Neural progenitor cell (in vitro differentiated cells): ENCODE measurements around the gene APBB2. TPM values are rescaled to one million over a fixed set of nuclear protein-coding genes. Genes with fewer than 3 reads are reported as not detected.

ENCODE experiments used
- DNase-seq: peaks from one replicate; pipeline ENCODE4 v3.0.0-alpha.2; 2016; ENCODE audit warnings: low spot score
- H2AFZ ChIP-seq: fragments of 200-600 bp; sonication (generic); replicated peaks from 2 replicates; pipeline ENCODE4 v1.6.1; 2016; ENCODE audit warnings: antibody characterized with exemption
- H3F3A ChIP-seq: fragments of 200-600 bp; sonication (generic); 2 replicates; pipeline ENCODE4 v1.6.1; 2016; ENCODE audit warnings: antibody characterized with exemption, low read depth
- H3K27ac ChIP-seq: fragments of 200-600 bp; sonication (generic); 2 replicates; pipeline ENCODE4 v1.5.1; 2016; ENCODE audit warnings: mild to moderate bottlenecking
- H3K27me3 ChIP-seq: fragments of 200-600 bp; sonication (generic); 2 replicates; pipeline ENCODE4 v1.6.1; 2016; ENCODE audit warnings: mild to moderate bottlenecking, moderate library complexity
- H3K36me3 ChIP-seq: fragments of 200-600 bp; sonication (generic); 2 replicates; pipeline ENCODE4 v1.5.1; 2016
- H3K4me1 ChIP-seq: fragments of 200-600 bp; sonication (generic); 2 replicates; pipeline ENCODE4 v1.6.1; 2016; ENCODE audit warnings: mixed run types
- H3K4me2 ChIP-seq: fragments of 200-600 bp; sonication (generic); 2 replicates; pipeline ENCODE4 v1.6.1; 2016
- H3K4me3 ChIP-seq: fragments of 200-600 bp; sonication (generic); 2 replicates; pipeline ENCODE4 v1.5.1; 2016
- H3K79me2 ChIP-seq: fragments of 200-600 bp; sonication (generic); 2 replicates; pipeline ENCODE4 v1.6.1; 2016; ENCODE audit warnings: low read depth
- H3K9ac ChIP-seq: fragments of 200-600 bp; sonication (generic); 2 replicates; pipeline ENCODE4 v1.6.1; 2016
- H3K9me3 ChIP-seq: fragments of 200-600 bp; sonication (generic); 2 replicates; pipeline ENCODE4 v1.5.1; 2016; ENCODE audit warnings: low read depth
- H4K20me1 ChIP-seq: fragments of 200-600 bp; sonication (generic); 2 replicates; pipeline ENCODE4 v1.6.1; 2016; ENCODE audit warnings: low read depth
- H3K27ac Mint-ChIP-seq: 3 replicates; pipeline ENCODE4 v1.8.0; 2021; ENCODE audit warnings: mixed read lengths
- H3K27me3 Mint-ChIP-seq: 2 replicates; pipeline ENCODE4 v1.8.0; 2022; ENCODE audit warnings: low read depth, mild to moderate bottlenecking, inconsistent platforms, moderate library complexity, mixed read lengths; ENCODE audit not compliant: insufficient read depth
- H3K36me3 Mint-ChIP-seq: 3 replicates; pipeline ENCODE4 v1.8.0; 2021; ENCODE audit warnings: mixed read lengths
- H3K4me1 Mint-ChIP-seq: 3 replicates; pipeline ENCODE4 v1.8.0; 2021; ENCODE audit warnings: mixed read lengths
- H3K4me3 Mint-ChIP-seq: 3 replicates; pipeline ENCODE4 v1.8.0; 2021; ENCODE audit warnings: mild to moderate bottlenecking, moderate library complexity, mixed read lengths
- H3K9me3 Mint-ChIP-seq: 3 replicates; pipeline ENCODE4 v1.8.0; 2020; ENCODE audit warnings: mixed read lengths
- CTCF ChIP-seq: fragments of 200-600 bp; sonication (generic); IDR thresholded peaks from 2 replicates; pipeline ENCODE4 v1.5.1; 2017; ENCODE audit warnings: antibody characterized with exemption, mild to moderate bottlenecking
- EZH2 ChIP-seq: fragments of 200-600 bp; sonication (generic); IDR thresholded peaks from 2 replicates; pipeline ENCODE4 v1.6.1; 2017; ENCODE audit warnings: antibody characterized with exemption, mild to moderate bottlenecking, moderate library complexity
- EZH2phosphoT487 ChIP-seq: fragments of 200-600 bp; sonication (generic); IDR thresholded peaks from 2 replicates; pipeline ENCODE4 v1.6.1; 2017; ENCODE audit warnings: antibody characterized with exemption
- total RNA-seq: library from RNA; depleted of rRNA; stranded (reverse); fragments of >200 nt; gene quantifications from 2 replicates; pipeline ENCODE4 v1.2.3, GENCODE V29; 2015; ENCODE audit warnings: low replicate concordance

Gene APBB2
- total RNA-seq, 1 donor from 2014 or later, result 83.2 TPM

GRCh38 chr4:41189666-41190065 lies 24.7 kb downstream of the APBB2 start:
- H4K20me1 ChIP-seq, result no peaks in the 10 kb centered on the region
- peak; percentile 26 for DNase-seq
- peaks cover 11% of the 10 kb centered on the region for H3F3A ChIP-seq
- Mint-ChIP-seq H3K27me3 (no peaks in the 10 kb centered on the region), H3K27ac (no peak overlapping the region), H3K4me3 (no peak overlapping the region), H3K36me3 (no peaks in the 10 kb centered on the region), H3K9me3 (no peaks in the 10 kb centered on the region), H3K4me1 (peaks cover 2% of the 10 kb centered on the region)
- H3K36me3 ChIP-seq, result no peaks in the 10 kb centered on the region
- no peaks in the 10 kb centered on the region for H3K27me3 ChIP-seq
- no peak overlapping the region for H3K27ac ChIP-seq
- H3K79me2 ChIP-seq, result peaks cover 11% of the 10 kb centered on the region
- H3K9me3 ChIP-seq, result no peaks in the 10 kb centered on the region
- H3K4me3 ChIP-seq, result no peak overlapping the region
- TF ChIP-seq EZH2 (no peak), CTCF (no peak), EZH2phosphoT487 (no peak)
- H2AFZ ChIP-seq, result no peak overlapping the region
- H3K4me2 ChIP-seq, result peak overlapping the region; percentile 51
- no peak overlapping the region for H3K9ac ChIP-seq
- peaks cover 16% of the 10 kb centered on the region for H3K4me1 ChIP-seq

- Histone ChIP-seq H3K27me3 (no peaks in the 10 kb centered on the region), H3K9me3 (no peaks in the 10 kb centered on the region), H3F3A (peaks cover 11% of the 10 kb centered on the region), H3K36me3 (no peaks in the 10 kb centered on the region), H3K27ac (no peak overlapping the region), H3K4me3 (no peak overlapping the region), H3K79me2 (peaks cover 11% of the 10 kb centered on the region), H2AFZ (no peak overlapping the region), H3K4me2 (peak overlapping the region; percentile 51), H3K4me1 (peaks cover 16% of the 10 kb centered on the region), H3K9ac (no peak overlapping the region), H4K20me1 (no peaks in the 10 kb centered on the region)
- DNase-seq, result no peak
- no peak for TF ChIP-seq EZH2phosphoT487
- H3K36me3 Mint-ChIP-seq, result no peaks in the 10 kb centered on the region
- no peak overlapping the region for H3K27ac Mint-ChIP-seq
- no peaks in the 10 kb centered on the region for H3K27me3 Mint-ChIP-seq
- H3K9me3 Mint-ChIP-seq, result peaks cover 2% of the 10 kb centered on the region
- no peak overlapping the region for H3K4me3 Mint-ChIP-seq
- H3K4me1 Mint-ChIP-seq, result peaks cover 2% of the 10 kb centered on the region
Measured at GRCh38 chr4:41189076-41189475, 25.3 kb downstream of the APBB2 start.

GRCh38 chr4:41185614-41186592 lies 28.4 kb downstream of the APBB2 start:
- Histone ChIP-seq H3K4me1 (peaks cover 16% of the 10 kb centered on the region), H3K27me3 (no peaks in the 10 kb centered on the region), H4K20me1 (no peaks in the 10 kb centered on the region), H3K4me3 (no peak overlapping the region), H3K9me3 (no peaks in the 10 kb centered on the region), H3K4me2 (no peak overlapping the region), H3K27ac (no peak overlapping the region), H3K9ac (no peak overlapping the region), H2AFZ (no peak overlapping the region), H3K36me3 (no peaks in the 10 kb centered on the region), H3F3A (peaks cover 11% of the 10 kb centered on the region), H3K79me2 (peaks cover 4% of the 10 kb centered on the region)
- Mint-ChIP-seq H3K4me1 (peaks cover 2% of the 10 kb centered on the region), H3K36me3 (no peaks in the 10 kb centered on the region), H3K27me3 (peaks cover 2% of the 10 kb centered on the region), H3K9me3 (peaks cover 6% of the 10 kb centered on the region), H3K4me3 (no peak overlapping the region), H3K27ac (no peak overlapping the region)
- no peak for DNase-seq
- TF ChIP-seq CTCF (no peak), EZH2phosphoT487 (no peak), EZH2 (no peak)

- H3K4me1 ChIP-seq, result peaks cover 5% of the 10 kb centered on the region
- H3K4me2 ChIP-seq, result no peak overlapping the region
- no peaks in the 10 kb centered on the region for H3K4me1 Mint-ChIP-seq
- no peaks in the 10 kb centered on the region for H3K9me3 ChIP-seq
- H3K27ac Mint-ChIP-seq, result no peak overlapping the region
- H3K36me3 Mint-ChIP-seq, result no peaks in the 10 kb centered on the region
- no peak overlapping the region for H2AFZ ChIP-seq
- H4K20me1 ChIP-seq, result no peaks in the 10 kb centered on the region
- no peak overlapping the region for H3K4me3 ChIP-seq
- peaks cover 2% of the 10 kb centered on the region for H3K27me3 Mint-ChIP-seq
- H3K9me3 Mint-ChIP-seq, result peaks cover 6% of the 10 kb centered on the region
- no peak overlapping the region for H3K9ac ChIP-seq
- H3K4me3 Mint-ChIP-seq, result no peak overlapping the region
- no peaks in the 10 kb centered on the region for H3K36me3 ChIP-seq
- H3K79me2 ChIP-seq, result peaks cover 11% of the 10 kb centered on the region
- peaks cover 2% of the 10 kb centered on the region for H3F3A ChIP-seq
- H3K27ac ChIP-seq, result no peak overlapping the region
- no peaks in the 10 kb centered on the region for H3K27me3 ChIP-seq
- DNase-seq, result no peak
- TF ChIP-seq CTCF, result no peak
Measured at GRCh38 chr4:41184009-41184408, 30.3 kb downstream of the APBB2 start.
